Transverse colon (tissue), 4 donors: ENCODE results near the gene RASGEF1C. TPM values are rescaled to one million over a fixed set of nuclear protein-coding genes. Genes with fewer than 3 reads are reported as not detected.

Experiments used
- DNase-seq: peaks from one replicate; pipeline ENCODE4 v3.0.0-alpha.2; 2019
- H3K27ac ChIP-seq, 4 donors: fragments of 200-600 bp; sonication (generic); 2 replicates each; pipeline ENCODE4 v1.5.1; 2016 to 2018; ENCODE audit warnings: inconsistent platforms in 4 of 4
- H3K27me3 ChIP-seq: fragments of 200-600 bp; sonication (generic); 2 replicates; pipeline ENCODE4 v1.5.1; 2017; ENCODE audit warnings: inconsistent platforms
- H3K36me3 ChIP-seq, 4 donors: fragments of 200-600 bp; sonication (generic); 2 replicates each; pipeline ENCODE4 v1.5.1; 2017 to 2019; ENCODE audit warnings: inconsistent platforms in 4 of 4
- H3K4me1 ChIP-seq, 4 donors: fragments of 200-600 bp; sonication (generic); 2 replicates each; pipeline ENCODE4 v1.5.1; 2017 to 2020; ENCODE audit warnings: inconsistent platforms in 4 of 4
- H3K4me3 ChIP-seq, 4 donors: fragments of 200-600 bp; sonication (generic); 1 replicate in 1 of 4; 2 replicates in 3 of 4; pipeline versions ENCODE4 v1.5.1 to v1.6.1; 2017 to 2019; ENCODE audit warnings: inconsistent platforms in 4 of 4
- H3K9me3 ChIP-seq, 2 donors: fragments of 200-600 bp; sonication (generic); 2 replicates each; pipeline ENCODE4 v1.5.1; 2017 to 2019; ENCODE audit warnings: inconsistent platforms in 2 of 2
- CTCF ChIP-seq, 5 experiments: fragments of 200-600 bp in 3 of 5; fragments of 450-650 bp in 2 of 5; sonication (generic) in 3 of 5; IDR thresholded peaks; 1 replicate in 2 of 5; 2 replicates in 3 of 5; pipeline ENCODE4 v1.5.1; 2016 to 2017; ENCODE audit warnings: antibody characterized with exemption in 5 of 5, inconsistent platforms in 3 of 5, mild to moderate bottlenecking in 2 of 5, moderate library complexity in 1 of 5
- EP300 ChIP-seq: sonication (generic); formaldehyde crosslinking; IDR thresholded peaks from one replicate; pipeline ENCODE4 v1.6.1; 2017; ENCODE audit warnings: antibody characterized with exemption, low read depth
- POLR2A ChIP-seq: fragments of 450-650 bp; IDR thresholded peaks from one replicate; pipeline ENCODE4 v1.6.1; 2016; ENCODE audit warnings: antibody characterized with exemption, mild to moderate bottlenecking, moderate library complexity
- POLR2AphosphoS5 ChIP-seq, 3 donors: sonication (generic); formaldehyde crosslinking; IDR thresholded peaks; one replicate each; pipeline ENCODE4 v1.6.1; 2016; ENCODE audit warnings: antibody characterized with exemption in 3 of 3
- WGBS, 2 donors: methylation state at CpG; one replicate each; pipeline ENCODE4 v1.1.5; 2018; ENCODE audit warnings: low coverage in 1 of 2; 5-methylcytosine and 5-hydroxymethylcytosine counted together
- in situ Hi-C, 4 donors: fragments of 200-750 bp; cut with MboI; loops; one replicate each; pipeline versions ENCODE4 v1.15.0 to v1.15.1; 2017; ENCODE audit warnings: low sequenced_read_pairs in 3 of 4, low pct_ligation_motif_present in 1 of 4, low pct_unique_long_range_greater_than_20kb in 1 of 4
- intact Hi-C: fragments of 100-400 bp; cut with DNase I; formaldehyde crosslinking; loops from one replicate; pipeline ENCODE4 v1.15.1; 2023; ENCODE audit warnings: low total_unique reads
- total RNA-seq, 4 donors: library from RNA; depleted of rRNA; stranded (reverse); fragments of >200 nt; gene quantifications; one replicate each; pipeline ENCODE4 v1.1.0, GENCODE V29; 2016

The RASGEF1C gene
- total RNA-seq, 4 donors from 2014 or later, result 0.14 to 3.0 TPM; not detected in 2

- in situ Hi-C loops, result no loop called here
- Histone ChIP-seq H3K4me3 (no peak overlapping the region), H3K9me3 (no peaks in the 10 kb centered on the region), H3K4me1 (no peaks in the 10 kb centered on the region), H3K36me3 (no peaks in the 10 kb centered on the region), H3K27ac (no peak overlapping the region), H3K27me3 (no peaks in the 10 kb centered on the region)
- no peak for TF ChIP-seq POLR2A
- no peak for TF ChIP-seq CTCF (IDR thresholded peaks at IDR 0.05)
- no peak for TF ChIP-seq EP300
- TF ChIP-seq POLR2AphosphoS5 (IDR thresholded peaks at IDR 0.05), result no peak
- peak; percentile 5 for DNase-seq
- intact Hi-C loops, result no loop called here
- WGBS, 2 donors, result 95% methylated on average over 5 of the region's 5 CpGs; no CpG with 5 or more reads in 1 of the 2 donors
These were observed 54.1 kb downstream of the RASGEF1C start for GRCh38 chr5:180154821-180155364.

GRCh38 chr5:180153991-180154390 lies 55.0 kb downstream of the RASGEF1C start:
- no peaks in the 10 kb centered on the region for H3K9me3 ChIP-seq
- intact Hi-C loops (no loop called here), in situ Hi-C loops (no loop called here)
- TF ChIP-seq CTCF (IDR thresholded peaks at IDR 0.05), result no peak
- no peak for TF ChIP-seq POLR2A
- TF ChIP-seq POLR2AphosphoS5 (IDR thresholded peaks at IDR 0.05), result no peak
- no peak for TF ChIP-seq EP300
- H3K27me3 ChIP-seq, result no peaks in the 10 kb centered on the region
- no peaks in the 10 kb centered on the region for H3K4me1 ChIP-seq
- H3K27ac ChIP-seq, result no peak overlapping the region
- H3K4me3 ChIP-seq, result no peak overlapping the region
- 63% methylated on average over 6 of the region's 6 CpGs; no CpG with 5 or more reads in 1 of the 2 donors for whole genome bisulfite sequencing, 2 donors
- peak; percentile 2 for DNase-seq
- no peaks in the 10 kb centered on the region for H3K36me3 ChIP-seq

GRCh38 chr5:180153099-180153498 lies 55.9 kb downstream of the RASGEF1C start:
- in situ Hi-C loops (no loop called here), intact Hi-C loops (no loop called here)
- Histone ChIP-seq H3K9me3 (no peaks in the 10 kb centered on the region), H3K4me1 (no peaks in the 10 kb centered on the region), H3K27ac (no peak overlapping the region), H3K36me3 (no peaks in the 10 kb centered on the region), H3K4me3 (no peak overlapping the region), H3K27me3 (no peaks in the 10 kb centered on the region)
- TF ChIP-seq POLR2A (no peak), POLR2AphosphoS5 (IDR thresholded peaks at IDR 0.05) (no peak), CTCF (IDR thresholded peaks at IDR 0.05) (no peak), EP300 (no peak)
- WGBS, 2 donors, result 0% methylated on average over 1 of the region's 1 CpG; no CpG with 5 or more reads in 1 of the 2 donors
- DNase-seq, result no peak

GRCh38 chr5:180143656-180144364 lies 65.2 kb downstream of the RASGEF1C start:
- H3K36me3 ChIP-seq, result no peaks in the 10 kb centered on the region
- intact Hi-C loops (no loop called here), in situ Hi-C loops (no loop called here)
- no peak for DNase-seq
- no peaks in the 10 kb centered on the region for H3K27me3 ChIP-seq
- no peak overlapping the region for H3K4me3 ChIP-seq
- no peaks in the 10 kb centered on the region for H3K4me1 ChIP-seq
- peaks cover 10 to 11% of the 10 kb centered on the region in 2 donors for H3K9me3 ChIP-seq
- 70 to 77% methylated on average over 2 to 14 of the region's 16 CpGs for WGBS, 2 donors
- no peak overlapping the region for H3K27ac ChIP-seq
- TF ChIP-seq POLR2AphosphoS5 (IDR thresholded peaks at IDR 0.05) (no peak), POLR2A (no peak), CTCF (IDR thresholded peaks at IDR 0.05) (no peak), EP300 (no peak)
